ENCODE data around the gene APOBEC3G. TPM values are rescaled to one million over a fixed set of nuclear protein-coding genes. Genes with fewer than 3 reads are reported as not detected.

The APOBEC3G gene
- total and polyA plus RNA-seq, 2 donors (not counting 1 experiment from before 2014, with no cell fraction given) = 14.3 to 22.1 TPM

DNA sequence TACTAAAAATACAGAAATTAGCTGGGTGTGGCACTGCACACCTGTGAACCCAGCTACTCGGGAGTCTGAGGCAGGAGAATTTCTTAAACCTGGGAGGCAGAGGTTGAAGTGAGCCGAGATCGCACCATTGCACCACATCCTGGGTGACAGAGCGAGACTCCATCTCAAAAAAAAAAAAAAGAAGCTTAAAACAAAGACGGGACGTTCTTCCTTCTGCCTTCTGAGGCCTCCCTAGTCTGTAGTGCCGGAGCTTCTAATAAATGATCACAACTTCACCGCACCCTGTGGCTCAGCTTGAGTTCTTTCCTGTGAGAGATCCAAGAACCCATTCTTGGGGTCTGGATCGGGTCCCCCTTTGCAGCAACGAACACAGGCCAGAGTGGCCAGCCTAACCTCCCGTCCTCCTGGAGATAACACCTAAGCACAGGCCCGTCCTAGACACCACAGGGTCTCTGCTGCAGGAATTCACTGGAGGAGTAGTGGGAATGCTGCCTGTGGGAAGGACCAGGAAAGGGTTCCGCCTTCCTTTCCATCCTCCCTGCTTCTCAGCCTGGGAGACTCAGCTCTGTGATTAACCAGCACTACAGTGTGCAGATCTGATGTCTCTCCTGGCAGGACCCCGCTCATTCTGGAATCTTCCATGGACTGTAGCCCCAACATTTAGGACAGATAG is 17.8 kb downstream of the APOBEC3G start:
- Histone ChIP-seq H3K27ac (ENCODE audit: insufficient read depth, low read length) (no peak overlapping the region), H4K20me1 (ENCODE audit: control insufficient read depth, extremely low read depth, insufficient read depth, low read length) (no peaks in the 10 kb centered on the region), H3K4me2 (ENCODE audit: extremely low read depth, insufficient read depth, low read length) (no peak overlapping the region), H3K79me2 (ENCODE audit: control insufficient read depth, insufficient read depth, low read length) (no peaks in the 10 kb centered on the region), H3K4me3 (replicated peaks in 1 of 4; ENCODE audit: control extremely low read depth in 1 of 4, insufficient read depth in 1 of 4, low read depth in 3 of 4, low read length in 4 of 4) (no peak overlapping the region), H3K4me1 (ENCODE audit: control insufficient read depth, extremely low read depth, insufficient read depth, low read length) (no peaks in the 10 kb centered on the region), H3K9me3 (ENCODE audit: control insufficient read depth, insufficient read depth, low read depth, low read length) (no peaks in the 10 kb centered on the region), H3K9ac (ENCODE audit: insufficient read depth, low read length) (no peak overlapping the region), H3K27me3 (ENCODE audit: control insufficient read depth, insufficient read depth, low read length) (peaks cover 6% of the 10 kb centered on the region), H2AFZ (ENCODE audit: low read length) (no peak overlapping the region), H3K36me3 (ENCODE audit: control insufficient read depth, insufficient read depth, low read length) (no peaks in the 10 kb centered on the region)
- DNase-seq (ENCODE audit: low read depth in 2 of 2) = no peak
- TF ChIP-seq, protein P1, sequence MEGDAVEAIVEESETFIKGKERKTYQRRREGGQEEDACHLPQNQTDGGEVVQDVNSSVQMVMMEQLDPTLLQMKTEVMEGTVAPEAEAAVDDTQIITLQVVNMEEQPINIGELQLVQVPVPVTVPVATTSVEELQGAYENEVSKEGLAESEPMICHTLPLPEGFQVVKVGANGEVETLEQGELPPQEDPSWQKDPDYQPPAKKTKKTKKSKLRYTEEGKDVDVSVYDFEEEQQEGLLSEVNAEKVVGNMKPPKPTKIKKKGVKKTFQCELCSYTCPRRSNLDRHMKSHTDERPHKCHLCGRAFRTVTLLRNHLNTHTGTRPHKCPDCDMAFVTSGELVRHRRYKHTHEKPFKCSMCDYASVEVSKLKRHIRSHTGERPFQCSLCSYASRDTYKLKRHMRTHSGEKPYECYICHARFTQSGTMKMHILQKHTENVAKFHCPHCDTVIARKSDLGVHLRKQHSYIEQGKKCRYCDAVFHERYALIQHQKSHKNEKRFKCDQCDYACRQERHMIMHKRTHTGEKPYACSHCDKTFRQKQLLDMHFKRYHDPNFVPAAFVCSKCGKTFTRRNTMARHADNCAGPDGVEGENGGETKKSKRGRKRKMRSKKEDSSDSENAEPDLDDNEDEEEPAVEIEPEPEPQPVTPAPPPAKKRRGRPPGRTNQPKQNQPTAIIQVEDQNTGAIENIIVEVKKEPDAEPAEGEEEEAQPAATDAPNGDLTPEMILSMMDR (conservative IDR thresholded peaks at IDR 0.05 in 1 of 2, IDR thresholded peaks at IDR 0.05 in 1 of 2; ENCODE audit: low read depth in 1 of 2, low read length in 2 of 2) = no peak
- TF ChIP-seq EZH2 (IDR thresholded peaks at IDR 0.05; ENCODE audit: low read length, missing control alignments) = no peak

DNA sequence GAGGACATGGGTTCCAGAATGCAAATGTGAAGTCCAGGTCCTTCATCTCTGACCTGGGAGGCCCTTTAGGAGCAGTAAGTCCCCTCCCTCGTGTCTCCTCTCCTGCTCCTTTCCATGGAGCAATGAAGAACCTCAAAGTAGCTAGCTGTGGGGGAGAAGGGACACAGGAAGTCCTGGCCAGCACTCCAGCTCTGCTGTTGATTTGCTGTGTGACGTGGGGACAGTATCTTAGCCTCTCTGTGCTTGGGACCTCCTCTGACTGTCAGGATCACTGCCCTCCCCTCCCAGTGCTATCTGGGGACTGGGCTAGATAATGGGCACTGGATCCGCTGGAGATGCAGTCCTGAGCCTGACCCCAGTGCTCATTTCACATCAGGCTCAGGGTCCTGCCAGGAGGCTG is 18.9 kb downstream of the APOBEC3G start:
- peaks cover 4% of the 10 kb centered on the region for H3K27me3 ChIP-seq (ENCODE audit: control insufficient read depth, insufficient read depth, low read length)
- no peak for DNase-seq (ENCODE audit: low read depth in 2 of 2)

DNA sequence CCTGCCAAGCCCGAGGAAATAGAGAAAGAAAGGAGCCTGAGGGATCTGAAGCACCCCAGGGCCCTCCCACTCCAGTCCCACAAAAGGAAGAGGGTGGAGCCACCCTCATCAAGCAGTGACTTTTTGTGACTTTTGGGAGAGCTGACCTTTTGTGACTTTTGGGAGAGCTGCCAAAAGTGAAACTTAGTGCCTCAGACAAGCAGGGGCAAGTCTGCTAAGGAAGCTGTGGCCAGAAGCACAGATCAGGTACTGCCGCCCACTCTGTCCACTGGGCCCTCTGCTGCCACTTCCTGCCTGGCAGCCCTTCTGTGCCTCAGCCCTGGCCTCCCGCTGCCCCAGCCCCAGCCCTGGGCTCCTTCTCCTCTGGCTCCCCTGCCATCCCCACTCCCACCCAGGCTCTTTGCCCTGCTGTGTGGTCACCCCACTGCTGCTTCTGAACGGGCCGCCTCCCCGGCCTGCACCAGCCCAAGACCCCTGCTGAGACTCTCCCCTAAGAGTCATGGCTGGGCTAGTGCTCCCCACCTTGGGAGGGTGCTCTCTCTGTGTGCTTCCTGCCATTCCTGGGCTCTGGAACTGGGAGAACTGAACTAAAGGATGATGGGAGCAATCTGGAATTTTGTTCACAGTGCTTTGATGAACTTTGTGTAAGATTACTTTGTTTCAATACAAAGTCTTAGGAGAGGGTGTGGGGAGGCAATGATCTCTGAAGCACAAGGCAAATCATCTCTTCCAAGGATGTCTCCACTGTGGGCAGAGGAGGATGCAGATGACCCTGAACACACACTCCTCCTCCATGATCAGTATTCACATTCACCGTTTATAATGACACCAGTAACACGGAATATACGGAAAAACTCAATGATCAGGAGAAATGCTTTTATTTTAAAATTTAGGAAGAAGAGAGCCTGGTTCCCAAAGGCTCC is 20.3 kb downstream of the APOBEC3G start, which contains the start of gene APOBEC3H:
TSS of gene APOBEC3H (plus strand) at position 147 of the 923 bp plus-strand sequence. CDS start 3,035 bp downstream, outside the sequence.
- no peak within 1 kb of the TSS for H3K27ac ChIP-seq (ENCODE audit: insufficient read depth, low read length)
- no peaks in the 10 kb centered on the region for H4K20me1 ChIP-seq (ENCODE audit: control insufficient read depth, extremely low read depth, insufficient read depth, low read length)
- no peak for TF ChIP-seq EZH2 (IDR thresholded peaks at IDR 0.05; ENCODE audit: low read length, missing control alignments)
- TF ChIP-seq, protein P1 (conservative IDR thresholded peaks at IDR 0.05 in 1 of 2, IDR thresholded peaks at IDR 0.05 in 1 of 2; ENCODE audit: low read depth in 1 of 2, low read length in 2 of 2) = no peak
- no peaks in the 10 kb centered on the region for H3K36me3 ChIP-seq (ENCODE audit: control insufficient read depth, insufficient read depth, low read length)
- no peaks in the 10 kb centered on the region for H3K4me1 ChIP-seq (ENCODE audit: control insufficient read depth, extremely low read depth, insufficient read depth, low read length)
- H3K9ac ChIP-seq (ENCODE audit: insufficient read depth, low read length) = no peak within 1 kb of the TSS
- peak within 1 kb of the TSS; percentile 23 for H2AFZ ChIP-seq (ENCODE audit: low read length)
- H3K27me3 ChIP-seq (ENCODE audit: control insufficient read depth, insufficient read depth, low read length) = peaks cover 3% of the 10 kb centered on the region
- no peak within 1 kb of the TSS for H3K4me3 ChIP-seq (replicated peaks in 1 of 4; ENCODE audit: control extremely low read depth in 1 of 4, insufficient read depth in 1 of 4, low read depth in 3 of 4, low read length in 4 of 4)
- no peaks in the 10 kb centered on the region for H3K9me3 ChIP-seq (ENCODE audit: control insufficient read depth, insufficient read depth, low read depth, low read length)
- DNase-seq (ENCODE audit: low read depth in 2 of 2) = peak in 1 of 2 donors; percentile 8
- no peaks in the 10 kb centered on the region for H3K79me2 ChIP-seq (ENCODE audit: control insufficient read depth, insufficient read depth, low read length)
- no peak within 1 kb of the TSS for H3K4me2 ChIP-seq (ENCODE audit: extremely low read depth, insufficient read depth, low read length)

More for the DNA sequence above, 18.9 kb downstream of the APOBEC3G start:
- Histone ChIP-seq H3K4me2 (ENCODE audit: extremely low read depth, insufficient read depth, low read length) (no peak overlapping the region), H2AFZ (ENCODE audit: low read length) (no peak overlapping the region), H3K4me3 (replicated peaks in 1 of 4; ENCODE audit: control extremely low read depth in 1 of 4, insufficient read depth in 1 of 4, low read depth in 3 of 4, low read length in 4 of 4) (no peak overlapping the region), H3K36me3 (ENCODE audit: control insufficient read depth, insufficient read depth, low read length) (no peaks in the 10 kb centered on the region), H3K9ac (ENCODE audit: insufficient read depth, low read length) (no peak overlapping the region), H3K4me1 (ENCODE audit: control insufficient read depth, extremely low read depth, insufficient read depth, low read length) (no peaks in the 10 kb centered on the region), H3K9me3 (ENCODE audit: control insufficient read depth, insufficient read depth, low read depth, low read length) (no peaks in the 10 kb centered on the region), H3K27ac (ENCODE audit: insufficient read depth, low read length) (no peak overlapping the region), H4K20me1 (ENCODE audit: control insufficient read depth, extremely low read depth, insufficient read depth, low read length) (no peaks in the 10 kb centered on the region), H3K79me2 (ENCODE audit: control insufficient read depth, insufficient read depth, low read length) (no peaks in the 10 kb centered on the region)
- TF ChIP-seq, protein P1 (conservative IDR thresholded peaks at IDR 0.05 in 1 of 2, IDR thresholded peaks at IDR 0.05 in 1 of 2; ENCODE audit: low read depth in 1 of 2, low read length in 2 of 2) = no peak
- no peak for TF ChIP-seq EZH2 (IDR thresholded peaks at IDR 0.05; ENCODE audit: low read length, missing control alignments)
